ENCODE measurements around the gene COPE.

Gene COPE

DNA sequence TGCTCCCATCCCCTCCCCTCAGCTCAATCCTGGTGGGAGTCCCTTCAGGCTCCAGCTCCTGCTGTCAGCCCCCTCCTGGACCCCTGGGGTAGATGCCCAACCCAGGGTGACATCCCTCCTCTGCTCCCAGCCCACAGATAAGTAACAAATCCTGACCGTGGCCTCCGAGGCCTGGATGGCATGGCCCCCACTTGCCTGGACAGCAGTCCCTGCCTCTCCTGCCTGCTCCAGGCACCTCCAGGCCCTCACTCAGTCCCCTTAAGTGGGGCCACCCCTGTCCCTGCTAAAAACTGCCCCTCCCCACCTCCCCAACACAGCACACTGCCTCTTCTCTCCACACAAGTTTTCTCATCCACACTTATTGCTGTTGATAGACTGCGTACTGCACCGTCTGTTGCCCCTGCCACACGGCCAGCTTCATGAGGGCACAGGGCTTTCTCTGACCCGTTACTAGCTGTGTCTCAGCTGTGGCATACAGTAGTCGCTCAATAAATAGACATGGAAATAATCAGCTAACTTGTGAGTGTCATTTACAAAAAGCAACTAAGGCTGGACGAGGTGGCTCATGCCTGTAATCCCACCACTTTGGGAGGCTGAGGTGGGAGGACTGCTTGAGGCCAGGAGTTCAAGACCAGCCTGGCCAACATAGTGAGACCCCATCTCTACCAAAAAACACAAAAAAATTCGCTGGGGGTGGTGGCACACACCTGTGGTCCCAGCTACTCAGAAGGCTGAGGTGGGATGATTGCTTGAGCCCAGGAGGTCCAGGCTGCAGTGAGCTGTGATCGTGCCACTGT lies 29.0 kb downstream of the COPE start:
- no peak for DNase-seq

DNA sequence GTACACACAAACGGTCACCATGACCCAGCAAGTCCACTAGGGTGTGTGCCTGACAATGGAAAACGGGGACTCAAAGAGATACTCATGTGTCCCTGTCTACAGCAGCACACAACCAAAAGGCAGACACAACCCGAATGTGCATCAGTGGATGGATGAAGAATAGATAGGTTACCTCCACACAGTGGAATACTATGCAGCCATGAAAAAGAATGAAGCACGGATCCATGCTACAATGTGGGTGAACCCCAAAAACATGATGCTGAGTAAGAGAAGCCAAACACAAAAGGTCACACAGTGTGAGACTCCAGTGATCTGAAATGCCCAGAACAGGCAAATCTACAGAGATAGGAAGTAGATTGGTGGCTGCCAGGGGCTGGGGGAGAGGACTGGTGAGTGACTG lies 32.2 kb downstream of the COPE start:
- no peak for DNase-seq

GRCh38 chr19:18883526-18884304 lies 35.5 kb downstream of the COPE start:
- no peak for DNase-seq

- no peak for DNase-seq
These were observed 37.7 kb downstream of the COPE start for GRCh38 chr19:18881491-18881890.

DNA sequence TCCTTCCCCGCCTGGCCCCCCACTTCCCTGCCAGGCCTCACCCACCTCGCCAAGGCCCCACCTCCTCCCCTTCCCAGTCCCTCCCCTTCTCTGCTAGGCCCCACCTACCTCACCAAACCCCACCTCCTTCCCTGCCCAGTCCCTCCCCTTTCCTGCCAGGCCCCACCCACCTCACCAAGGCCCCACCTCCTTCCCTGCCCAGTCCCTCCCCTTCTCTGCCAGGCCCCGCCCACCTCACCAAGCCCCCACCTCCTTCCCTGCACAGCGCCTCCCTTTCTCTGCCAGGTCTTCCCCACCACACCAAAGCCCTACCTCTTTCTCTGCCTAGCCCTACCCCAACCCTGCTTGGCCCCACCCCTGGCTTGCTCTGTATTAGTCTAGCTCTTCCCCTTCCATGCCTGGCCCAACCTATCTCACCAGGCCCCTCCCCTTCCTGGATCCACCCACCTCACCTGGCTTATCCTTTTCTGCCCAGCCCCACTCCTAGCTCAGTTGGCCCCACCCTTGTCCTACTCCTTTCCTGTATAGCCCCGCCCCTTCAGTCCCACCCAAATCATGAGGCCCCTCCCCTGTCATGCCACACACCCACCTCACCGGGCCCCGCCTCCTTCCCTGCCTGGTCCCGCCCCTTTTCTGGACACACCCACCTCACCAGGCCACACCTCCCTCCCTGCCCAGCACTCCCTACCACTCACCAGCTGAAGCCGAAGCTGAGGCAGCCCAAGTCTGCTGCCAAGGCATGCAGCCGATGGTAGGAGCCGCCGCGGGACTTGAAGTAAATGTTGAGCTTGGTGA lies 39.4 kb downstream of the COPE start:
- peak; percentile 52 for DNase-seq

GRCh38 chr19:18878858-18879578 lies 40.2 kb downstream of the COPE start:
- DNase-seq: no peak

DNA sequence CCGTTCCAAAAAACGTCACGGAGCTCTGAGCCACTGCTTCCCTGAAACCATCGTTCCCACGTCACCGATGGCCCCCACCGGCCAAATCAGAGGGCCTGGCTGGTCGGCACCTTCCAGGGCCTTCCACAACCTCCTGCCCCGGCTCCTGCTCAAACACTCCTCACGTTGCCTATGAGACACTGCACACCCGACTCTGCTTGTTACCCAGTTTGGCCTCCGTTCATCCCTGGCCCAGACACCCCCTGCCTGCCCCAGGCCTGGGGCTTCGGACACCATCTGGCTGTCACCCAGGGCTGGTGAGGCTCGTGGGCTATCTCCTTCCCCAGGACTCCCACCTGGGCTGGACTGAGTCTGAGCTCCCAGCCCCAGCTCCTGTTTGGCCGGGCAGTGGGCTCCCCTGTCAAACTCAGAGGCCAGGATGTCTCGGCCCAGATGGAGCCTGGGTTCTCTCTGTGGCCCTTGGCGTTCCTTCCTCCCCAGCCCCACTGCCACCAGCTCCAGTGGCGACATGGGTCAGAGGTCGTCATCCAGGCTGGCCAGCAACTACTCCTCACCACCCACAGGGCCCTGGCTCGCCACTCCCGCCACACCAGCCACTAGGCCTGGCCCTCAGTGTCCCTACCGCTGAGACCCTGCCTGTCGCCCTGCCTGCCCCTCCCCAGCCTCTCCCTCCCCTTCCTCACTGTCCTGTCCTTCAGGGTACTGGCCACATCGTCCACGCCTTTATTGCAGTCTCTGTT lies 41.0 kb downstream of the COPE start:
- DNase-seq: no peak

GRCh38 chr19:18876865-18877264 lies 42.3 kb downstream of the COPE start:
- no peak for DNase-seq

DNA sequence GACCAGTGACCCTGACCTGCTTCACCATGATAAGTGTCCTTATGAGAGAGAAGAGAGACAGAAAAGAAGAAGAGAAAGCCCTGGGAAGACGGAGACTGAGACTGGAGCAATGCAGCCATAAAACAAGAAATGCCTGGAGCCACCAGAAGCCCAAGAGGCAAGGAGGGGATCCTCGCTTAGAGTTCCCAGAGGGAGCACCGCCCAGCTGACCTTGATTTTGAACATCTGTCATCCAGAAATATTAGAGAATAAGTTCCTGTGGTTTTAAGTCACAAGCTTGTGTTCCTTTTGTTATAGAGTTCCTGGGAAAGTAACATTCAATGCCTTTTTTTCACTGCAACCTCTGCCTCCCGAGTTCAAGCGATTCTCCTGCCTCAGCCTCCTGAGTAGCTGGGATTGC lies 43.5 kb downstream of the COPE start:
- DNase-seq: no peak

DNA sequence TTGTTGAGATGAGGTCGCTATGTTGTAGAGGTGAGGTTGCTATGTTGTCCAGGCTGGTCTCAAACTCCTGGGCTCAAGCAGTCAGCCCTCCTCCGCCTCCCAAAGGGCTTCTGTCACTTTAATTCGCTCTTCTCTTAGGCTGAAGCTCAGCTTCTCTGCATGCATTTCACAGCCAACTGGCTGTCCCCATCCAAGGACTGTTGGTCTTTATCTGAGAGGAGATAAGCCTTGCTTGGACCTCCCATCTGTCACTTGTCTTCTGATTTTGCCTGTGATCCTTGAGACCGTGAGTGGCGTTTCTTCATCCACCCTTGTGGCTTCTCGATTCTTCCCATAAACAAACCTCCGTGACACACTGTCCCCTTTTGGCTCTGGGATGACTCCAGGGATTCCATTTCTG lies 47.6 kb downstream of the COPE start:
- peak; percentile 31 for DNase-seq

DNA sequence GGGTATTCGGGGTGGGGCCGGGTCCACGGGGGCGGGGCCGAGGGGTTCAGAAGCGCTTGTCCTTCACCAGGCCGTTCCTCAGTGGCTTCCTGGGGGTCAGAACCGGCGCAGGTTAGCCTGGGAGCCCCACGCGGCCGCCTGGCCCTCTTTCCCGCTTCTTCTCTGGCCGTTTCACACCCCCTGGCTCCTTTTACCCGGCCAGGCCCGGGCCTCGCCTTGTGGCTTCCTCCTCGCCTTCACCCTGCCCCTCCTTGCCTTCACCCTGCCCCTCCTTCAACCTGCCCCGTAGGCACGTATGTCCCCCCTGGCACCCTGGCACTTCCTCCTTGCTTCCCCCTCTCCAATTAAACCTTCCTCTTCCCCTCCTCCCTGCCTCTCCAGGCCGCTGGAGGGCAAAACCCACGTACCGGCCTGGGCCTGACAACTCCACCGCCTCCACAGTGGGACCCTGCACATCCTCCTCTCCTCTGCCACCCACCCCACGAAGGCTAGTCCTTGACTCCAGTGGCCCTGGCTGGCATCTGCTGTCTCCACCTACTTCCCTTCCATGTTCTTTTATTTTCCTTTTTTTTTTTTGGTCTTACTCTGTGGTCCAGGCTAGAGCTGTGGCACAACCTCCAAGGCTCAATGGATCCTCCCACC lies 48.5 kb downstream of the COPE start:
- no peak for DNase-seq

- DNase-seq: no peak
These were observed 49.2 kb downstream of the COPE start for GRCh38 chr19:18869781-18870530.

DNA sequence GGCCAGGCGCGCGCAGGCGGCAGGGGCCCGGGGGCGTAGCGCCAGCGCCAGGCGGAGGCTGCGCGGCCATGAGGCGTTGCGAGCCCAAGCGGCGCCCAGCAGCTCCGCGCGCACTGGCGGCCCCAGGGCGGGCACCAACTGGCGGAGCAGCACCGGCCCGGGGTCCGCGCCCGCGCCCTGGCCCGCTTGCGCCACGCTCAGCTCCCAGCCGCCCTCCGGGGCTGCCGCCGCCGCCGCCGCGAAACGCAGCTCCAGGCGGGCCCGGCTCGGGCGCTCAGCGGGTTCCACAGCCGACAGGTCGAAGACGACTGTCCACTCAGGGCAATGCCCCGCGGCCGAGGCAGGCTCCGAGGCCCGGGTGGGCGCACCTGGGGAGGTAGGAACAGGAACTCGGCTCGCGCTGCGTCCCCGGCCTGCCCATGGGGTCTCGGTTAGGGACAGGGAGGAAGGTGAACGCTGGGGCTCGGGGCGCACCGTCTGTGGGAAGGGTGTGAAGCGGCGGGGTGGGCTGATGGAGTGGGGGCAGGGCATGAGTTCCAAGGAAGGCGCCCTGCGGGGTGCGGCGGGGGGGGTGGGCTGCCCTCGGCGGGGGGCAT lies 50.1 kb downstream of the COPE start:
- DNase-seq: no peak

DNA sequence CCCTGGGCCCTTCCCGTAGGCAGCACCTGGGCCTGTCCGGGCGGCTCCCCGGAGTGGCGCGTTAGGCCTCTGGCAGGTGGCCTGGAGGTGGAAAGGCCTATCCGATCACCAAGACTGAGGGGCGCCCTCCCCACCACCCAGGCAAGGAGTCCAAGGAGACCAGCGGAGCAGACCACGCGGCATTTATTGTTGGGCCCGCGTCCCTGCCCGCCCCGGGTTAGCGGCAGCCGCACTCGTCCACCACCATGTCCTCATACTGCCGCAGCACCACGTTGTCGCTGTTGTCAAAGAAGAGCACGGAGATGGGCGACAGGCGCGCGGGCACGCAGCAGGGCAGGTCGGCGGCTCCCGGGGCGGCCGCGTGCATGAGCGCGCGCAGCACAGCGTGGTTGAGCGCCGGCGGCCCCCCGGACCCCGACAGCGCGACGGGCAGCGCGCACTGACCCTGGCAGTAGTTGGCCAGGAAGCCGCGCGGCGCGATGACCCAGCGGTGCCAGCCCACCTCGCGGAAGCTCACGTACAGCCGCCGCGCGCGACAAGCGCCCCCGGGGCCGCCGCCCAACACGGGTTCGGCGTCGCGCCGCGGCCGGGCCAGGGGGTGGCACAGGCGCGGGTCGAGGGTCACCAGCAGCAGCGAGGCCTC lies 50.7 kb downstream of the COPE start:
- DNase-seq: no peak

- no peak for DNase-seq
These were observed 51.4 kb downstream of the COPE start for GRCh38 chr19:18867751-18868150.

GRCh38 chr19:18867199-18867598 lies 52.0 kb downstream of the COPE start:
- DNase-seq: no peak

GRCh38 chr19:18866800-18867123 lies 52.4 kb downstream of the COPE start:
- no peak for DNase-seq

DNA sequence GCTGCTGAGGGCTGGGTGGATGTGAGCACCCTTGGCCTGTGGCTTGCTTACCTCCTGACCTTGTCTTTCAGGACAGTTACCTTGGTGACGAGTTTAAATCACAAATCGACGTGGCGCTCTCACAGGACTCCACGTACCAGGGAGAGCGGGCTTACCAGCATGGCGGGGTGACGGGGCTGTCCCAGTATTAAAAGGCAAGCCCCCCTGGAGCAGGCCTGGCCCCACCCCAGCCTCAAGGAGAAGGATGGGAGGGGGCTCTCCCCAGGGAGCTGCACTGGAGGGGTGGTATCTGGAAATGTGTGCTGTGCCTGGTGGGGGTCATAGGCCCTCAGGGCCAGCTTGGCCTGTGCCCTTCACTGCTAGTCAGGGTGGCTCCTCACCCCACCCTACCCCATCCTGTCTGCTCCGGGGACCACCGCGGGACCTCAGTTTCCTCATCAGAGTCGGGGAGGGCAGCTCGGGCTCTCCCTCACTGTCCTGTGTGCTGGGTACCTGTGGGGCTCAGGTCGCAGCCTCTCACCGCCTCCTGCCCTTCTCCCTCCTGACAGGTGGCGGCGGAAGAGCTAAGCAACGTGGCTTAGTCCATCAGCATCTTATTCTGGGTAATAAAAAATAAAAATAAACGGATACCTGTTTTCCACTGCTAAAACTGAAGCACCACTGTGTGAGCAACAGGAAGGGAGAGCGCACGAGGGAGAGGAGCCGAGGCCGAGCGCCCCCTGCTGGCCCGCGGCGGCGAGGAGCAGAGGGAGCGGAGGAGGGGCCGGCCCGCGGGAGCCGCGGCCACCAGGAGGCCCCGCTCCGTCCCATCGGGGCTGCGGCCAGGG lies 53.0 kb downstream of the COPE start:
- no peak for DNase-seq

Data from NCI-H146 (cell line).